Neuronal stem cell (in vitro differentiated cells): Measurements from ENCODE around the gene LRPAP1.

Source experiments
- DNase-seq: peaks from one replicate; pipeline ENCODE4 v3.0.0-alpha.2; 2013; ENCODE audit warnings: low spot score
- H2AFZ ChIP-seq: one replicate; pipeline ENCODE4 v1.6.1; 2013; ENCODE audit warnings: mild to moderate bottlenecking, low read length, inconsistent platforms
- H2AK5ac ChIP-seq: 2 replicates; pipeline ENCODE4 v1.6.1; 2013; ENCODE audit warnings: low read depth, mild to moderate bottlenecking, inconsistent platforms, low read length, moderate library complexity, mixed read lengths
- H2BK120ac ChIP-seq: 2 replicates; pipeline ENCODE4 v1.6.1; 2013; ENCODE audit warnings: low read depth, mild to moderate bottlenecking, inconsistent platforms, low read length, moderate library complexity, mixed read lengths
- H2BK12ac ChIP-seq: one replicate; pipeline ENCODE4 v1.6.1; 2013; ENCODE audit warnings: low read length, inconsistent platforms
- H2BK15ac ChIP-seq: 2 replicates; pipeline ENCODE4 v1.6.1; 2013; ENCODE audit warnings: mild to moderate bottlenecking, low read length, inconsistent platforms, mixed read lengths
- H2BK5ac ChIP-seq: one replicate; pipeline ENCODE4 v1.6.1; 2013; ENCODE audit warnings: inconsistent platforms, mild to moderate bottlenecking, low read length, moderate library complexity
- H3K14ac ChIP-seq: one replicate; pipeline ENCODE4 v1.6.1; 2013; ENCODE audit warnings: low read length, inconsistent platforms
- H3K18ac ChIP-seq: 2 replicates; pipeline ENCODE4 v1.6.1; 2013; ENCODE audit warnings: low read length, inconsistent platforms
- H3K23ac ChIP-seq: 2 replicates; pipeline ENCODE4 v1.6.1; 2013; ENCODE audit warnings: low read depth, mild to moderate bottlenecking, mixed read lengths, low read length, inconsistent platforms; ENCODE audit not compliant: poor library complexity
- H3K27ac ChIP-seq: replicated peaks from 3 replicates; pipeline ENCODE4 v1.5.1; 2013; ENCODE audit warnings: low read length, inconsistent platforms
- H3K27me3 ChIP-seq, 3 experiments: 2 replicates each; pipeline ENCODE4 v1.6.1; 2013; ENCODE audit warnings: low read length in 3 of 3, mild to moderate bottlenecking in 2 of 3, inconsistent platforms in 1 of 3, low read depth in 1 of 3, mixed read lengths in 1 of 3, moderate library complexity in 1 of 3; ENCODE audit not compliant: control insufficient read depth in 3 of 3, insufficient read depth in 3 of 3
- H3K36me3 ChIP-seq, 2 donors: replicated peaks in 1 of 2; 2 replicates each; pipeline ENCODE4 v1.6.1; 2013; ENCODE audit warnings: low read length in 2 of 2; ENCODE audit not compliant: control insufficient read depth in 2 of 2, insufficient read depth in 2 of 2
- H3K4ac ChIP-seq: 2 replicates; pipeline ENCODE4 v1.6.1; 2013; ENCODE audit warnings: inconsistent platforms, mild to moderate bottlenecking, low read length, moderate library complexity
- H3K4me1 ChIP-seq, 2 donors: 1 replicate in 1 of 2; 2 replicates in 1 of 2; pipeline ENCODE4 v1.6.1; 2013; ENCODE audit warnings: low read length in 2 of 2, low read depth in 1 of 2; ENCODE audit not compliant: control insufficient read depth in 2 of 2, insufficient read depth in 1 of 2
- H3K4me2 ChIP-seq: one replicate; pipeline ENCODE4 v1.6.1; 2013; ENCODE audit warnings: mild to moderate bottlenecking, low read length, inconsistent platforms; ENCODE audit not compliant: insufficient read depth, poor library complexity, severe bottlenecking
- H3K4me3 ChIP-seq, 2 donors: 2 replicates each; pipeline ENCODE4 v1.5.1; 2013; ENCODE audit warnings: low read length in 2 of 2, mild to moderate bottlenecking in 2 of 2, inconsistent platforms in 1 of 2, moderate library complexity in 1 of 2
- H3K79me1 ChIP-seq: one replicate; pipeline ENCODE4 v1.6.1; 2013; ENCODE audit warnings: low read depth, mild to moderate bottlenecking, inconsistent platforms, low read length, moderate library complexity
- H3K9ac ChIP-seq: one replicate; pipeline ENCODE4 v1.6.1; 2013; ENCODE audit warnings: mild to moderate bottlenecking, low read depth, low read length, inconsistent platforms; ENCODE audit not compliant: poor library complexity
- H3K9me3 ChIP-seq, 2 donors: replicated peaks in 1 of 2; 2 replicates each; pipeline versions ENCODE3 to v1.6.1; 2013; ENCODE audit warnings: low read length in 2 of 2, mild to moderate bottlenecking in 2 of 2, inconsistent platforms in 1 of 2, low read depth in 1 of 2, mixed read lengths in 1 of 2, moderate library complexity in 1 of 2; ENCODE audit not compliant: control insufficient read depth in 2 of 2, insufficient read depth in 1 of 2
- H4K8ac ChIP-seq: one replicate; pipeline ENCODE4 v1.6.1; 2013; ENCODE audit warnings: low read depth, mild to moderate bottlenecking, inconsistent platforms, low read length, moderate library complexity
- H4K91ac ChIP-seq: one replicate; pipeline ENCODE4 v1.6.1; 2013; ENCODE audit warnings: low read length, low read depth, mild to moderate bottlenecking, inconsistent platforms; ENCODE audit not compliant: poor library complexity
- WGBS, 2 donors: extraction: QIAGEN DNeasy Blood & Tissue Kit; methylation state at CpG; one replicate each; pipeline ENCODE4 v1.1.7; 2013; ENCODE audit warnings: missing lambda C conversion rate in 2 of 2, mixed read lengths in 1 of 2; ENCODE audit not compliant: insufficient read length in 2 of 2, insufficient replicate concordance in 1 of 2; ENCODE audit errors: extremely low coverage in 2 of 2; 5-methylcytosine and 5-hydroxymethylcytosine counted together

The LRPAP1 gene

DNA sequence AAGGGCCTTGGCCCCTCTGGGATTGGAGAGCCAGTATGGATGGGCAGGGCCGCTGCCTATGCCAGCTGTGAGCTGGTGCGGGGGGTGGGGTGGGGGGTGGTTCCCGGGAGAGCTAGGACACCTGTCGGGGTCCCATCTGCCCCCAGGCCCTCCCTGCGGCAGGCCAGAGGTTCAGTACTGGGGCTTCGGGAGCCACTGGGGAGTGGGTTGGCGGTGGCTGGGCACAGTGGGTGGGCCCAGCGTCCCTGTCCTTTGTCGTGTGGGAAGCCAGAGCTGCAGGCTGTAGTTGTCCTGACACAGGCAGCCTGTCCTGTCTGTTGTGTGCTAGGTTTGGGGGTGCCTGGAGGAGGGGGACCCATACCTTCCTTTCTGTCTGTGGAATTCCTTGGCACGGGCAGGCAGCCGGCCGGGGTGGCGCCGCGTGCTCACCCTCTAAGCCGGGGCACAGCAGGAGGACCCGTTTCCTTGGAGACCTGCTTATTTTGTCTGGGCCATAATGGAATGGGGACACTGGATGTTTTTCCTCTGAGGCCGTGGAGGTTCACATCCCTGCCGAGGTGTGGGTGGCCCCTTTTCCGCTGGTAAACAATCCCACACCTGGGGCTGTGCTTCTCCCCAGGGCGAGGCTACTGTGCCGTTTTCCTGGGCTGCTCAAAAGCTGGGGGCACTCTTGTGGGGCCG, 54.3 kb downstream of the LRPAP1 start:
- H3K18ac ChIP-seq = peak overlapping the region; percentile 98
- no peak overlapping the region for H4K91ac ChIP-seq
- DNase-seq = no peak
- peak overlapping the region; percentile 73 for H3K23ac ChIP-seq
- no CpG with 5 or more reads among the region's 23 CpGs for WGBS, 2 donors
- peak overlapping the region; percentile 94 for H2BK12ac ChIP-seq
- H3K9ac ChIP-seq = peak overlapping the region; percentile 70
- peak overlapping the region; percentile 94 for H3K14ac ChIP-seq
- peaks cover 0 to 14% (median 0%) of the 10 kb centered on the region in 3 experiments for H3K27me3 ChIP-seq
- H3K36me3 ChIP-seq = no peaks in the 10 kb centered on the region
- peaks cover 33 to 41% of the 10 kb centered on the region in 2 donors for H3K4me1 ChIP-seq
- H3K79me1 ChIP-seq = peaks cover 2% of the 10 kb centered on the region
- H4K8ac ChIP-seq = peak overlapping the region; percentile 43
- H3K9me3 ChIP-seq = no peaks in the 10 kb centered on the region
- H2BK5ac ChIP-seq = peak overlapping the region; percentile 82
- H3K27ac ChIP-seq = no peak overlapping the region
- peak overlapping the region; percentile 25 for H3K4me2 ChIP-seq
- no peak overlapping the region for H3K4ac ChIP-seq
- peak overlapping the region; percentile 56 for H2AFZ ChIP-seq
- peak overlapping the region; percentile 83 for H2BK120ac ChIP-seq
- no peak overlapping the region for H3K4me3 ChIP-seq
- H2BK15ac ChIP-seq = peak overlapping the region; percentile 99
- peak overlapping the region; percentile 100 for H2AK5ac ChIP-seq

DNA sequence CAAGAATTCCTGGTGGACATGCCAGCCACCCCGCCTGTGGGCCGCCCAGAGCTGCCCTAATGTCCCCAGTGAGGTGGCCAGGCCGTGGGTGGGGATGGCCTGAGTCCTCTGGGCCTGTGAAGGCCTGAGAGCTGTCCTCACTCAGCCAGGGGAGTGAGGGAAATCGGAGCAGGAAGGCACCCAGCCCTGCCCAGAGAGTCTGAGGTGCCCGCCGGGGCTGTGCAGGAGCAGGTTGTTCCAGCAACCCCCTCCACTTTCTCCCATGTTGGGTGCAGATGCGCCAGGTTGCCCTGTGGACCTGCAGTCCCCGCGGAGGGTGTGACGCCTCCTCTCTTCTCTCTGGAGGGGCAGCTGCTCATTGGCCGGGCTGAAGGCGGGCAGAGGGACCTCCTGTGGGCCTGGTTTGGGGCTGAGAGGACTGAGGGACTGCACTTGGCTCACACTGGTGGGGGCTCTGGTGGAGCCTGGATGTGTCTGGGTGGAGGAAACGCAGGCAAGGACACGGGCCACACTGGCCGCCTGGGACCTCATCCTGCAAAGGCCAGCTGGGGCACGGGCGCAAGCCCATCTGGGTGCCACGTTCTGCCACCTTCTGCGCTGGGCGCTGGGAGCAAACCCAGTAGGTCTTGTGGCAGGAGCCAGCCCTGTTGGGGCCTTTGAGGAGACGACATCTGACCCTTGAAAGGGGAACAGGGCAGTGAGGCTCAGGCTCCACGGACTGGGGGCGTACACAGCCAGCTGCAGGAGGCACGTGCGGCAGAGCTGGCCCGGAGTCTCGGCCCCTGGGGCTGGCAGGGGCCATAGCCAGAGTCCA, 55.1 kb downstream of the LRPAP1 start:
- Histone ChIP-seq H3K4me2 (no peak overlapping the region), H4K91ac (no peak overlapping the region), H3K18ac (peak overlapping the region; percentile 98), H2AK5ac (peak overlapping the region; percentile 100), H3K9ac (peak overlapping the region; percentile 70), H3K4me3 (no peak overlapping the region), H2BK12ac (peak overlapping the region; percentile 98), H3K9me3 (no peaks in the 10 kb centered on the region), H4K8ac (no peak overlapping the region), H3K14ac (peak overlapping the region; percentile 94), H3K23ac (no peak overlapping the region), H3K79me1 (peaks cover 2% of the 10 kb centered on the region), H3K27me3 (peaks cover 0 to 7% (median 0%) of the 10 kb centered on the region in 3 experiments), H2BK120ac (peak overlapping the region; percentile 83), H2BK15ac (peak overlapping the region; percentile 99), H3K27ac (no peak overlapping the region), H2BK5ac (peak overlapping the region; percentile 82), H2AFZ (no peak overlapping the region), H3K36me3 (no peaks in the 10 kb centered on the region), H3K4me1 (peaks cover 35 to 38% of the 10 kb centered on the region in 2 donors), H3K4ac (no peak overlapping the region)
- no CpG with 5 or more reads among the region's 27 CpGs for WGBS, 2 donors
- no peak for DNase-seq

DNA sequence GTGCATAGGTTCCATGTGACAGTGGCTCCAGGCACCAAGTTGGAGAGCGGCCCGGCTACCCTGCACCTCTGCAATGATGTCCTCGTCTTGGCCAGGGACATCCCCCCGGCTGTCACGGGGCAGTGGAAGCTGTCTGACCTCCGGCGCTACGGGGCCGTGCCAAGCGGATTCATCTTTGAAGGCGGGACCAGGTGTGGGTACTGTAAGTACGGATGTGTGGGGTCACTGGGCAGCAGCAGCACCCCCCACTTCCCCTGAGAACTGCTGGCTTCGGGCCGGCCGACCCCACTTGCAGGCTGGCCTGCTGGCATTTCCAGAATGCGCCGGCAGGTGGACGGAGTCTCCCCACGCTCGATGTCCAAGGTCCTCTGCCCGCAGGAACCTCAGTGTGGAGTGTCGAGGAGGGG, 55.9 kb downstream of the LRPAP1 start:
- Histone ChIP-seq H3K4me2 (no peak overlapping the region), H3K4me1 (peaks cover 31 to 36% of the 10 kb centered on the region in 2 donors), H3K27me3 (peaks cover 0 to under 1% (median 0%) of the 10 kb centered on the region in 3 experiments), H2BK15ac (peak overlapping the region; percentile 85), H3K23ac (peak overlapping the region; percentile 85), H3K27ac (no peak overlapping the region), H2AFZ (no peak overlapping the region), H2BK12ac (peak overlapping the region; percentile 98), H4K8ac (no peak overlapping the region), H3K9ac (peak overlapping the region; percentile 50), H2BK5ac (no peak overlapping the region), H3K9me3 (no peaks in the 10 kb centered on the region), H3K14ac (no peak overlapping the region), H3K36me3 (no peaks in the 10 kb centered on the region), H3K18ac (peak overlapping the region; percentile 78), H3K4ac (no peak overlapping the region), H2BK120ac (peak overlapping the region; percentile 83), H3K4me3 (no peak overlapping the region), H4K91ac (no peak overlapping the region), H3K79me1 (peaks cover 2% of the 10 kb centered on the region), H2AK5ac (peak overlapping the region; percentile 94)
- no peak for DNase-seq
- no CpG with 5 or more reads among the region's 22 CpGs for WGBS, 2 donors

DNA sequence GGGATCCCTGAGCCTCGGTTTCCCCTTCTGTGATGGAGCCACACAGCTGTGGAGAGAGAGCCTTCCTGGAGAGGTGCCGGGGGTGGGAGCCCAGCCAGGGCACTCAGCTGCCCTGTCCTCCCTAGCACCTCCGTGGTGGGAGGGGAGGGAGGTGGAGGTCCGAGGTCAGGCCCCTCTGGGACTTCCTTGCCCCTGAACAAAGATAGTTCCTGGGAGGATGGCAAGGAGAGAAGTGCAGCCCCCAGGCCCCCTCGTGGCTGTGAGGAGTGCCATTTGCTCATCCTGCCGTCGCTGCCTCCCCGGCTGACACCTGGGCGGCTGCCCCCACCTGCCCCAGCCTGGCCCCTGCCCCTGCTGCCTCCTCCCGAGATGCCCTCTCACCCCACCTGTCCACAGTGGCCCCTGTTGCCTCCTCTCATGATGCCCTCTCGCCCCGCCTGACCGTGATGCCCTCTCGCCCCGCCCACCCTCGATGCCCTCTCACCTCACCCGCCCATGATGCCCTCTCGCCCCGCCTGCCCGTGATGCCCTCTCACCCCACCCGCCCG, 56.4 kb downstream of the LRPAP1 start:
- Histone ChIP-seq H3K27me3 (peaks cover 0 to 2% (median 0%) of the 10 kb centered on the region in 3 experiments), H3K4me1 (peaks cover 26 to 31% of the 10 kb centered on the region in 2 donors), H3K23ac (peak overlapping the region; percentile 85), H2BK15ac (peak overlapping the region; percentile 15), H4K8ac (peak overlapping the region; percentile 17), H3K4ac (no peak overlapping the region), H2AK5ac (peak overlapping the region; percentile 98), H3K18ac (peak overlapping the region; percentile 80), H3K79me1 (peaks cover 2% of the 10 kb centered on the region), H2BK120ac (peak overlapping the region; percentile 81), H3K9ac (no peak overlapping the region), H3K36me3 (no peaks in the 10 kb centered on the region), H3K4me3 (no peak overlapping the region), H3K14ac (peak overlapping the region; percentile 99), H2BK5ac (peak overlapping the region; percentile 53), H3K4me2 (no peak overlapping the region), H4K91ac (no peak overlapping the region), H2BK12ac (no peak overlapping the region), H2AFZ (no peak overlapping the region), H3K27ac (no peak overlapping the region), H3K9me3 (no peaks in the 10 kb centered on the region)
- no peak for DNase-seq
- no CpG with 5 or more reads among the region's 22 CpGs for WGBS, 2 donors
